Lung (tissue), 12 donors: ENCODE measurements around the gene SEMA4B. TPM values are rescaled to one million over a fixed set of nuclear protein-coding genes. Genes with fewer than 3 reads are reported as not detected.

Source experiments
- ATAC-seq: fragments of 200-7000 bp; cut with Tn5 transposase; one replicate; pipeline ENCODE4 v1.9.1; 2020; ENCODE audit warnings: moderate number of reproducible peaks; ENCODE audit not compliant: insufficient read depth, low FRiP score
- DNase-seq, 3 donors: peaks; one replicate each; pipeline ENCODE4 v3.0.0-alpha.2; 2013 to 2017
- H3K27ac ChIP-seq, 2 donors: one replicate each; pipeline ENCODE4 v1.5.1; 2013; ENCODE audit warnings: mild to moderate bottlenecking in 2 of 2, moderate library complexity in 2 of 2, control low read depth in 1 of 2, inconsistent platforms in 1 of 2, low read depth in 1 of 2, low read length in 1 of 2
- H3K27me3 ChIP-seq, 3 donors: one replicate each; pipeline ENCODE4 v1.5.1; 2013; ENCODE audit warnings: low read length in 2 of 3; ENCODE audit not compliant: control insufficient read depth in 3 of 3, insufficient read depth in 3 of 3
- H3K36me3 ChIP-seq, 4 donors: one replicate each; pipeline ENCODE4 v1.5.1; 2013; ENCODE audit warnings: low read length in 4 of 4, mild to moderate bottlenecking in 1 of 4, moderate library complexity in 1 of 4; ENCODE audit not compliant: control insufficient read depth in 4 of 4, insufficient read depth in 4 of 4
- H3K4me1 ChIP-seq, 5 donors: one replicate each; pipeline ENCODE4 v1.5.1; 2013; ENCODE audit warnings: low read length in 5 of 5, mild to moderate bottlenecking in 2 of 5, moderate library complexity in 1 of 5; ENCODE audit not compliant: control insufficient read depth in 5 of 5, insufficient read depth in 5 of 5
- H3K4me3 ChIP-seq: one replicate; pipeline ENCODE4 v1.5.1; 2013; ENCODE audit warnings: mild to moderate bottlenecking, control low read depth, moderate library complexity
- H3K9ac ChIP-seq, 2 donors: one replicate each; pipeline ENCODE4 v1.5.1; 2013; ENCODE audit warnings: low read length in 2 of 2, control low read depth in 1 of 2; ENCODE audit not compliant: insufficient read depth in 1 of 2
- H3K9me3 ChIP-seq, 4 donors: one replicate each; pipeline ENCODE4 v1.5.1; 2013; ENCODE audit warnings: low read length in 3 of 4, mild to moderate bottlenecking in 1 of 4, moderate library complexity in 1 of 4; ENCODE audit not compliant: control insufficient read depth in 4 of 4, insufficient read depth in 3 of 4
- WGBS, 2 donors: extraction: QIAGEN DNeasy Blood & Tissue Kit; methylation state at CpG; one replicate each; pipeline ENCODE4 v1.1.7; 2013; 5-methylcytosine and 5-hydroxymethylcytosine counted together
- polyA plus RNA-seq, 2 donors: library from polyadenylated mRNA; stranded (reverse); fragments of 200-250 nt; gene quantifications; one replicate each; pipeline ENCODE4 v1.2.1, GENCODE V29; 2013
- total RNA-seq, 2 donors: library from RNA; depleted of rRNA in 1 of 2; stranded (reverse); fragments of >200 nt in 1 of 2; gene quantifications; one replicate each; pipeline ENCODE4 v1.2.1, GENCODE V29; 2014 to 2021
- TF ChIP-seq, protein P1 (sequence below): IDR thresholded peaks from 2 replicates; pipeline ENCODE4 v1.5.1; 2012; ENCODE audit warnings: mild to moderate bottlenecking; ENCODE audit errors: control extremely low read depth, extremely low read depth
- donor health status: control.
- donor health status: control.
- donor health status: Bipolar disorder and iron deficiency.
- donor health status: healthy.
- donor health status: DM: yes; HTN: yes; CAD: no.

The SEMA4B gene
- total and polyA plus RNA-seq, 4 donors: 24.0 to 87.5 (median 69.8) TPM

DNA sequence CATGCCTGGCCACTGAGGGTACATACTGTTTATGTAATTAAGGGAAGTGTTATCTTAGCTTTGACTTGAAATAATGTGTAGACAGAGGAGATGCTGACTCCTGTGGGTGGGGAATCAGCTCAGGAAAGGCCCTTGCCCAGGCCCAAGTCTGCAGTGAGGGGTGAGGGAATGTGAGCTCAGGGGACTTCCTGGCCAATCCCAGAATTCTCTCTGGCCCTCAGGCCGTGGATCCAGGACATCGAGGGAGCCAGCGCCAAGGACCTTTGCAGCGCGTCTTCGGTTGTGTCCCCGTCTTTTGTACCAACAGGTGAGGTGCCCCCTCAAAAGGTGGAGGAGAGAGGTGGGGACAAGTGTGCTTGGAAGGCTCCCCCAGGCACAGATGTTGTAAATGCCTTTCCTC is 26.2 kb downstream of the SEMA4B start:
- Histone ChIP-seq H3K9ac (no peak overlapping the region), H3K4me3 (no peak overlapping the region), H3K36me3 (peaks cover 7 to 52% (median 19%) of the 10 kb centered on the region in 4 donors), H3K9me3 (no peaks in the 10 kb centered on the region), H3K27me3 (no peaks in the 10 kb centered on the region), H3K4me1 (peaks cover 0 to 13% (median 2%) of the 10 kb centered on the region in 5 donors), H3K27ac (no peak overlapping the region)
- DNase-seq: no peak
- no peak for ATAC-seq
- WGBS, 2 donors: 91 to 94% methylated on average over 7 of the region's 7 CpGs
- TF ChIP-seq, protein P1, sequence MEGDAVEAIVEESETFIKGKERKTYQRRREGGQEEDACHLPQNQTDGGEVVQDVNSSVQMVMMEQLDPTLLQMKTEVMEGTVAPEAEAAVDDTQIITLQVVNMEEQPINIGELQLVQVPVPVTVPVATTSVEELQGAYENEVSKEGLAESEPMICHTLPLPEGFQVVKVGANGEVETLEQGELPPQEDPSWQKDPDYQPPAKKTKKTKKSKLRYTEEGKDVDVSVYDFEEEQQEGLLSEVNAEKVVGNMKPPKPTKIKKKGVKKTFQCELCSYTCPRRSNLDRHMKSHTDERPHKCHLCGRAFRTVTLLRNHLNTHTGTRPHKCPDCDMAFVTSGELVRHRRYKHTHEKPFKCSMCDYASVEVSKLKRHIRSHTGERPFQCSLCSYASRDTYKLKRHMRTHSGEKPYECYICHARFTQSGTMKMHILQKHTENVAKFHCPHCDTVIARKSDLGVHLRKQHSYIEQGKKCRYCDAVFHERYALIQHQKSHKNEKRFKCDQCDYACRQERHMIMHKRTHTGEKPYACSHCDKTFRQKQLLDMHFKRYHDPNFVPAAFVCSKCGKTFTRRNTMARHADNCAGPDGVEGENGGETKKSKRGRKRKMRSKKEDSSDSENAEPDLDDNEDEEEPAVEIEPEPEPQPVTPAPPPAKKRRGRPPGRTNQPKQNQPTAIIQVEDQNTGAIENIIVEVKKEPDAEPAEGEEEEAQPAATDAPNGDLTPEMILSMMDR: no peak

DNA sequence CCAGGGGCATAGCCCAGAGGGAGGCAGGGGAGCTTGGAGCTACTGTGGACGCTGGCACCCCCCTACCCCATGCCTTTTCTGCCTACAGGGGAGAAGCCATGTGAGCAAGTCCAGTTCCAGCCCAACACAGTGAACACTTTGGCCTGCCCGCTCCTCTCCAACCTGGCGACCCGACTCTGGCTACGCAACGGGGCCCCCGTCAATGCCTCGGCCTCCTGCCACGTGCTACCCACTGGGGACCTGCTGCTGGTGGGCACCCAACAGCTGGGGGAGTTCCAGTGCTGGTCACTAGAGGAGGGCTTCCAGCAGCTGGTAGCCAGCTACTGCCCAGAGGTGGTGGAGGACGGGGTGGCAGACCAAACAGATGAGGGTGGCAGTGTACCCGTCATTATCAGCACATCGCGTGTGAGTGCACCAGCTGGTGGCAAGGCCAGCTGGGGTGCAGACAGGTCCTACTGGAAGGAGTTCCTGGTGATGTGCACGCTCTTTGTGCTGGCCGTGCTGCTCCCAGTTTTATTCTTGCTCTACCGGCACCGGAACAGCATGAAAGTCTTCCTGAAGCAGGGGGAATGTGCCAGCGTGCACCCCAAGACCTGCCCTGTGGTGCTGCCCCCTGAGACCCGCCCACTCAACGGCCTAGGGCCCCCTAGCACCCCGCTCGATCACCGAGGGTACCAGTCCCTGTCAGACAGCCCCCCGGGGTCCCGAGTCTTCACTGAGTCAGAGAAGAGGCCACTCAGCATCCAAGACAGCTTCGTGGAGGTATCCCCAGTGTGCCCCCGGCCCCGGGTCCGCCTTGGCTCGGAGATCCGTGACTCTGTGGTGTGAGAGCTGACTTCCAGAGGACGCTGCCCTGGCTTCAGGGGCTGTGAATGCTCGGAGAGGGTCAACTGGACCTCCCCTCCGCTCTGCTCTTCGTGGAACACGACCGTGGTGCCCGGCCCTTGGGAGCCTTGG is 27.0 kb downstream of the SEMA4B start:
- H3K9ac ChIP-seq: no peak overlapping the region
- TF ChIP-seq, protein P1: no peak
- peaks cover 0 to 13% (median 2%) of the 10 kb centered on the region in 5 donors for H3K4me1 ChIP-seq
- no peak overlapping the region for H3K27ac ChIP-seq
- no peak for DNase-seq
- no peaks in the 10 kb centered on the region for H3K9me3 ChIP-seq
- no peak for ATAC-seq
- H3K27me3 ChIP-seq: no peaks in the 10 kb centered on the region
- H3K4me3 ChIP-seq: no peak overlapping the region
- WGBS, 2 donors: 94 to 96% methylated on average over 38 of the region's 38 CpGs
- H3K36me3 ChIP-seq: peaks cover 7 to 52% (median 19%) of the 10 kb centered on the region in 4 donors

DNA sequence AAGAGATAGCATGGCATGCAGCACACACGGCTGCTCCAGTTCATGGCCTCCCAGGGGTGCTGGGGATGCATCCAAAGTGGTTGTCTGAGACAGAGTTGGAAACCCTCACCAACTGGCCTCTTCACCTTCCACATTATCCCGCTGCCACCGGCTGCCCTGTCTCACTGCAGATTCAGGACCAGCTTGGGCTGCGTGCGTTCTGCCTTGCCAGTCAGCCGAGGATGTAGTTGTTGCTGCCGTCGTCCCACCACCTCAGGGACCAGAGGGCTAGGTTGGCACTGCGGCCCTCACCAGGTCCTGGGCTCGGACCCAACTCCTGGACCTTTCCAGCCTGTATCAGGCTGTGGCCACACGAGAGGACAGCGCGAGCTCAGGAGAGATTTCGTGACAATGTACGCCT is 27.8 kb downstream of the SEMA4B start:
- Histone ChIP-seq H3K9ac (no peak overlapping the region), H3K36me3 (peaks cover 7 to 45% (median 17%) of the 10 kb centered on the region in 4 donors)

More for the DNA sequence above, 27.8 kb downstream of the SEMA4B start:
- H3K4me1 ChIP-seq: peaks cover 0 to 13% (median 2%) of the 10 kb centered on the region in 5 donors
- ATAC-seq (no peak), DNase-seq (no peak)
- no peaks in the 10 kb centered on the region for H3K27me3 ChIP-seq
- WGBS, 2 donors: 92 to 94% methylated on average over 15 of the region's 15 CpGs
- H3K4me3 ChIP-seq: no peak overlapping the region
- no peaks in the 10 kb centered on the region for H3K9me3 ChIP-seq
- no peak overlapping the region for H3K27ac ChIP-seq
- TF ChIP-seq, protein P1: no peak
